ENCODE results near the gene TEKTIP1. TPM values are rescaled to one million over a fixed set of nuclear protein-coding genes. Genes with fewer than 3 reads are reported as not detected.

Gene TEKTIP1
- total and polyA plus RNA-seq, 2 donors (not counting 1 experiment from before 2014, with no cell fraction given): 6.3 to 17.3 TPM

DNA sequence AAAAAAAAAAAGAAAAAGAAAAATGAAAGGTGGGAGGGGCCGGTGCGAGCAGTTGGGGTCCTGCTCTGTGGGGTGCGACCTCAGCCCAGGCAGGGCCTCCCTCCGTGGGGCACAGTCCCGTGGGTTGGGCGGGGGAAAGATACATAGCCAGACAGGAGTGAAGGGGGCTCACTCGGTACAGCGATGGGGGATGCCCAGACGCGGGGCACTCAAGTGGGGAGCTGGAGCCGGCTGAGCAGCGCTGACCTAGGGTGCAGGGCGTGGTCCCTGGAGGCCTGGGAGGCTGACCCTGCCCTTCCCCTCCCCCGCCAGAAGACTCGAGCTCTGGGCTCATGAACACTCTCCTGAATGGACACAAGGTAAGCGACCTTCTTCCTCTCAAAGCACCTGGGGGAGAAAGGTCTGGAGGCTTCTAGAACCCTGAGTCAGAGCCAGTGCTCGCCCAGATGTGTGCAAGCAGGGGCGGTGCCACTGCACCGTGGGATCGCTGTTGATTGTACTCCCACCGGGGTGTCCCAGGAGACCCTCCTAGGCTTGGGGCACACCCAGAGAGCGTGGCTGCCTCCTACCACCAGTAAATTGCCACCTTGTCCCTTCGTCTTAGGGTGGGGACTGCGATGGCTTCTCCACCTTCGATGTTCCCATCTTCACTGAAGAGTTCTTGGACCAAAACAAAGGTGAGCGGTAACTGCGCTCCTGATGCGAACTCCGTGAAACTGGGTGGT, 37.1 kb downstream of the TEKTIP1 start:
- DNase-seq: no peak
- H3K9me3 ChIP-seq (ENCODE audit: control extremely low read depth in 1 of 3, control insufficient read depth in 2 of 3, insufficient read depth in 1 of 3, low read length in 2 of 3): peaks cover 0 to 15% (median 0%) of the 10 kb centered on the region in 3 donors
- H3K4me2 ChIP-seq (replicated peaks; ENCODE audit: low read depth, low read length, poor library complexity, severe bottlenecking): peak overlapping the region; percentile 55
- H3K27me3 ChIP-seq (replicated peaks in 1 of 4; ENCODE audit: control extremely low read depth in 1 of 4, control insufficient read depth in 3 of 4, insufficient read depth in 4 of 4, low read length in 3 of 4): no peaks in the 10 kb centered on the region
- no peak for ATAC-seq (ENCODE audit: low read depth)
- H2AFZ ChIP-seq (ENCODE audit: insufficient read depth, low read depth, low read length, poor library complexity, severe bottlenecking): no peak overlapping the region
- H3K4me1 Mint-ChIP-seq: peaks cover 16% of the 10 kb centered on the region
- peak overlapping the region; percentile 32 for H3K4me3 Mint-ChIP-seq
- H3K79me2 ChIP-seq (ENCODE audit: control insufficient read depth, insufficient read depth, low read length): no peaks in the 10 kb centered on the region
- 90% methylated on average over 25 of the region's 29 CpGs for WGBS (ENCODE audit: insufficient coverage)
- H3K27ac Mint-ChIP-seq: no peak overlapping the region
- no peaks in the 10 kb centered on the region for H3K9me3 Mint-ChIP-seq (ENCODE audit: insufficient read depth)
- H3K36me3 ChIP-seq (replicated peaks in 1 of 2; ENCODE audit: control extremely low read depth in 1 of 2, control insufficient read depth in 1 of 2, extremely low read depth in 1 of 2, insufficient read depth in 2 of 2, low read length in 1 of 2): no peaks in the 10 kb centered on the region
- H3K4me1 ChIP-seq (ENCODE audit: control insufficient read depth in 2 of 2, insufficient read depth in 2 of 2, low read length in 2 of 2): peaks cover 12 to 18% of the 10 kb centered on the region in 2 donors
- intact Hi-C loops (cut with micrococcal nuclease): no loop called here
- peak overlapping the region in 1 of 5 experiments; percentile 35 for H3K4me3 ChIP-seq (ENCODE audit: control extremely low read depth in 1 of 5, extremely low read depth in 1 of 5, insufficient read depth in 1 of 5, low read depth in 2 of 5, low read length in 4 of 5)
- no peak overlapping the region for H3K27ac ChIP-seq (ENCODE audit: low read length in 2 of 2)
- H3K27me3 Mint-ChIP-seq: no peaks in the 10 kb centered on the region
- no peak overlapping the region for H3K9ac ChIP-seq (ENCODE audit: low read length)
- CTCF ChIA-PET: interaction anchor here (1.0 to 1.9 kb wide), 3 partner anchors 17 to 31 kb away, joined by 4 to 7 read pairs (median 4); no protein-coding TSS in a partner anchor
- H4K20me1 ChIP-seq (ENCODE audit: control insufficient read depth, insufficient read depth, low read length, poor library complexity, severe bottlenecking): peaks cover 7% of the 10 kb centered on the region
- POLR2A ChIA-PET: no interaction called here
- TF ChIP-seq, protein P1, sequence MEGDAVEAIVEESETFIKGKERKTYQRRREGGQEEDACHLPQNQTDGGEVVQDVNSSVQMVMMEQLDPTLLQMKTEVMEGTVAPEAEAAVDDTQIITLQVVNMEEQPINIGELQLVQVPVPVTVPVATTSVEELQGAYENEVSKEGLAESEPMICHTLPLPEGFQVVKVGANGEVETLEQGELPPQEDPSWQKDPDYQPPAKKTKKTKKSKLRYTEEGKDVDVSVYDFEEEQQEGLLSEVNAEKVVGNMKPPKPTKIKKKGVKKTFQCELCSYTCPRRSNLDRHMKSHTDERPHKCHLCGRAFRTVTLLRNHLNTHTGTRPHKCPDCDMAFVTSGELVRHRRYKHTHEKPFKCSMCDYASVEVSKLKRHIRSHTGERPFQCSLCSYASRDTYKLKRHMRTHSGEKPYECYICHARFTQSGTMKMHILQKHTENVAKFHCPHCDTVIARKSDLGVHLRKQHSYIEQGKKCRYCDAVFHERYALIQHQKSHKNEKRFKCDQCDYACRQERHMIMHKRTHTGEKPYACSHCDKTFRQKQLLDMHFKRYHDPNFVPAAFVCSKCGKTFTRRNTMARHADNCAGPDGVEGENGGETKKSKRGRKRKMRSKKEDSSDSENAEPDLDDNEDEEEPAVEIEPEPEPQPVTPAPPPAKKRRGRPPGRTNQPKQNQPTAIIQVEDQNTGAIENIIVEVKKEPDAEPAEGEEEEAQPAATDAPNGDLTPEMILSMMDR (IDR thresholded peaks at IDR 0.05): no peak

DNA sequence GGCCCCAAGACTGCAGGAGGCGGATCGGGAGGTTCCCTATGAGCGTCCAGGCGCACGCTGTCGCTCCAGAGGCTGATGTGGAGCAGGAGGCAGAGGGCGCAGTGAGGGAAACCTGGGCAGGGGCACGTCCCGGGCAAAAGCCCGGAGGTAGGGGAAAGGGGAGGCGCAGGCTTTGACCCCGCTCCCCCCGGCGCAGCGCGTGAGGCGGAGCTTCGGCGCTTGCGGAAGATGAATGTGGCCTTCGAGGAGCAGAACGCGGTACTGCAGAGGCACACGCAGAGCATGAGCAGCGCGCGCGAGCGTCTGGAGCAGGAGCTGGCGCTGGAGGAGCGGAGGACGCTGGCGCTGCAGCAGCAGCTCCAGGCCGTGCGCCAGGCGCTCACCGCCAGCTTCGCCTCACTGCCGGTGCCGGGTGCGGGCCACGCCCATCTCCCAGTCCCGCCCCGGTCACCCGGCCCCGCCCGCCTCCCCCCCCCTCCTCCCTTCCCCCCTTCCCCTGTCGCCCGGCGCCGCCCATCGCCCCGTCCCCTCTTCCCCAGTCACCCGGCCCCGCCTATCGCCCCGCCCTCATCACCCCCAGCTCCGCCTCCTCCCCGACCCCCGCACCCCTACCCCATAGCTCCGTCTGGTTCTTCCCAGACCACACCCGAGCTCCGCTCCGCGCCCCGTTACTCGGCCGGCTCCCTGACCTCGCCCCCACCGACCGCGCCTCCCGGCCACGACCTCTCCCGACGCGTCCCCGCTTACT, 37.9 kb downstream of the TEKTIP1 start:
- Histone ChIP-seq H3K27me3 (replicated peaks in 1 of 4; ENCODE audit: control extremely low read depth in 1 of 4, control insufficient read depth in 3 of 4, insufficient read depth in 4 of 4, low read length in 3 of 4) (no peaks in the 10 kb centered on the region), H3K9me3 (ENCODE audit: control extremely low read depth in 1 of 3, control insufficient read depth in 2 of 3, insufficient read depth in 1 of 3, low read length in 2 of 3) (peaks cover 0 to 15% (median 0%) of the 10 kb centered on the region in 3 donors), H3K36me3 (replicated peaks in 1 of 2; ENCODE audit: control extremely low read depth in 1 of 2, control insufficient read depth in 1 of 2, extremely low read depth in 1 of 2, insufficient read depth in 2 of 2, low read length in 1 of 2) (no peaks in the 10 kb centered on the region), H4K20me1 (ENCODE audit: control insufficient read depth, insufficient read depth, low read length, poor library complexity, severe bottlenecking) (peaks cover 7% of the 10 kb centered on the region), H3K4me2 (replicated peaks; ENCODE audit: low read depth, low read length, poor library complexity, severe bottlenecking) (peak overlapping the region; percentile 55), H3K79me2 (ENCODE audit: control insufficient read depth, insufficient read depth, low read length) (no peaks in the 10 kb centered on the region), H3K4me1 (ENCODE audit: control insufficient read depth in 2 of 2, insufficient read depth in 2 of 2, low read length in 2 of 2) (peaks cover 12 to 15% of the 10 kb centered on the region in 2 donors), H2AFZ (ENCODE audit: insufficient read depth, low read depth, low read length, poor library complexity, severe bottlenecking) (no peak overlapping the region), H3K4me3 (ENCODE audit: control extremely low read depth in 1 of 5, extremely low read depth in 1 of 5, insufficient read depth in 1 of 5, low read depth in 2 of 5, low read length in 4 of 5) (peak overlapping the region in 2 of 5 experiments; percentile 17 to 35), H3K27ac (ENCODE audit: low read length in 2 of 2) (no peak overlapping the region), H3K9ac (ENCODE audit: low read length) (no peak overlapping the region)
- Mint-ChIP-seq H3K4me1 (peaks cover 12% of the 10 kb centered on the region), H3K27me3 (no peaks in the 10 kb centered on the region), H3K4me3 (peak overlapping the region; percentile 32), H3K9me3 (ENCODE audit: insufficient read depth) (no peaks in the 10 kb centered on the region), H3K27ac (no peak overlapping the region)
- ATAC-seq (ENCODE audit: low read depth) (no peak), DNase-seq (no peak)
- ChIA-PET POLR2A (no interaction called here), CTCF (interaction anchor here (1.3 to 1.9 kb wide), 2 partner anchors 22 to 32 kb away, joined by 4 to 7 read pairs; no protein-coding TSS in a partner anchor)
- intact Hi-C loops (cut with micrococcal nuclease): no loop called here
- TF ChIP-seq, protein P1 (IDR thresholded peaks at IDR 0.05): no peak
- TF ChIP-seq EZH2 (IDR thresholded peaks at IDR 0.05; ENCODE audit: borderline replicate concordance, insufficient read depth, low read depth, low read length, poor library complexity, severe bottlenecking): no peak
- WGBS (ENCODE audit: insufficient coverage): 82% methylated on average over 42 of the region's 78 CpGs

Measured in B cell (primary cell).